GM19463 (cell line): Measurements from ENCODE around the gene ASPRV1.

Experiments used
- ATAC-seq: cut with Tn5 transposase; IDR thresholded peaks from one replicate; pipeline ENCODE4 v1.9.1; 2021; ENCODE audit warnings: mild to moderate bottlenecking, moderate library complexity; ENCODE audit not compliant: unreplicated experiment

Gene ASPRV1

GRCh38 chr2:69989009-69989408 is 27.6 kb upstream of the ASPRV1 start:
- ATAC-seq = no peak

GRCh38 chr2:69988086-69988635 is 26.7 kb upstream of the ASPRV1 start:
- ATAC-seq = no peak

- no peak for ATAC-seq
These were observed 25.3 kb upstream of the ASPRV1 start for GRCh38 chr2:69986691-69987090.

- no peak for ATAC-seq
These were observed 24.3 kb upstream of the ASPRV1 start for GRCh38 chr2:69985688-69986087.

- no peak for ATAC-seq
These were observed 23.8 kb upstream of the ASPRV1 start for GRCh38 chr2:69985216-69985615.

- ATAC-seq = no peak
These were observed 22.0 kb upstream of the ASPRV1 start for GRCh38 chr2:69983392-69983966.

- ATAC-seq = no peak
These were observed 18.7 kb upstream of the ASPRV1 start for GRCh38 chr2:69979902-69980807.

- ATAC-seq = no peak
These were observed 16.6 kb upstream of the ASPRV1 start for GRCh38 chr2:69977906-69978482.

GRCh38 chr2:69977186-69977585 is 15.8 kb upstream of the ASPRV1 start:
- no peak for ATAC-seq

- no peak for ATAC-seq
These were observed 14.5 kb upstream of the ASPRV1 start for GRCh38 chr2:69975853-69976462.

- ATAC-seq = no peak
These were observed 13.9 kb upstream of the ASPRV1 start for GRCh38 chr2:69975136-69975852.

- ATAC-seq = no peak
These were observed 11.9 kb upstream of the ASPRV1 start for GRCh38 chr2:69973335-69973735.

GRCh38 chr2:69972822-69973221 is 11.4 kb upstream of the ASPRV1 start:
- ATAC-seq = no peak

- ATAC-seq = no peak
These were observed 8.6 kb upstream of the ASPRV1 start for GRCh38 chr2:69969991-69970390.

GRCh38 chr2:69969126-69969983 is 7.9 kb upstream of the ASPRV1 start:
- ATAC-seq = no peak

GRCh38 chr2:69968609-69969008 is 7.2 kb upstream of the ASPRV1 start:
- ATAC-seq = no peak

GRCh38 chr2:69966496-69966895 is 5.1 kb upstream of the ASPRV1 start:
- no peak for ATAC-seq

GRCh38 chr2:69965756-69966445 is 4.5 kb upstream of the ASPRV1 start:
- ATAC-seq = no peak

GRCh38 chr2:69964353-69964841 is 3.0 kb upstream of the ASPRV1 start:
- ATAC-seq = no peak
